MCF 10A (cell line): ENCODE results near the gene ARFGEF3. TPM values are rescaled to one million over a fixed set of nuclear protein-coding genes. Genes with fewer than 3 reads are reported as not detected.

Experiments
- BruUV-seq: library from RNA; stranded (reverse); fragments of 400-500 nt; replicated peaks from 2 replicates; lab custom pipeline; 2021; lab: Mats Ljungman, UMichigan
- CTCF ChIA-PET: fragments of 300-600 bp; sonication (Branson Sonifier 250); formaldehyde crosslinking; extraction: SDS; loops from one replicate; lab custom pipeline; 2021; ENCODE audit warnings: antibody characterized with exemption, inconsistent platforms; lab: Yijun Ruan, JAX
- POLR2A ChIA-PET: fragments of 300-600, 350-650 bp; sonication (Branson Sonifier 250); formaldehyde crosslinking; extraction: SDS; loops from one replicate; lab custom pipeline; 2020; ENCODE audit warnings: antibody characterized with exemption, inconsistent platforms; lab: Yijun Ruan, JAX
- DNase-seq: peaks from one replicate; pipeline ENCODE4 v3.0.0-alpha.2; 2018; ENCODE audit not compliant: unreplicated experiment
- H3K27ac Mint-ChIP-seq: one replicate; pipeline ENCODE4 v1.8.0; 2022; ENCODE audit warnings: mild to moderate bottlenecking, low read depth, mixed read lengths; ENCODE audit not compliant: unreplicated experiment
- H3K27me3 Mint-ChIP-seq: one replicate; pipeline ENCODE4 v1.8.0; 2022; ENCODE audit warnings: mixed read lengths; ENCODE audit not compliant: insufficient read depth, unreplicated experiment
- H3K36me3 Mint-ChIP-seq: one replicate; pipeline ENCODE4 v1.8.0; 2022; ENCODE audit warnings: mild to moderate bottlenecking, moderate library complexity, mixed read lengths; ENCODE audit not compliant: insufficient read depth, unreplicated experiment
- H3K4me1 Mint-ChIP-seq: one replicate; pipeline ENCODE4 v1.8.0; 2022; ENCODE audit warnings: mixed read lengths; ENCODE audit not compliant: insufficient read depth, unreplicated experiment
- H3K4me3 Mint-ChIP-seq: one replicate; pipeline ENCODE4 v1.8.0; 2022; ENCODE audit warnings: mild to moderate bottlenecking, moderate library complexity, mixed read lengths; ENCODE audit not compliant: unreplicated experiment
- H3K9me3 Mint-ChIP-seq: one replicate; pipeline ENCODE4 v1.8.0; 2022; ENCODE audit warnings: mixed read lengths; ENCODE audit not compliant: unreplicated experiment
- intact Hi-C: fragments of 100-400 bp; cut with micrococcal nuclease; formaldehyde crosslinking; loops from 2 replicates; pipeline ENCODE4 v1.14.1; 2022
- total RNA-seq: library from RNA; stranded (reverse); gene quantifications from 2 replicates; pipeline ENCODE4 v1.2.3, GENCODE V29; 2022
- TF ChIP-seq, protein P1 (sequence below): fragments of 200-600 bp; IDR thresholded peaks from one replicate; pipeline ENCODE4 v1.8.0; 2022; ENCODE audit warnings: antibody characterized with exemption, mild to moderate bottlenecking; ENCODE audit not compliant: unreplicated experiment

The ARFGEF3 gene
- total RNA-seq, 1 experiment from 2014 or later = 3.4 TPM

- POLR2A ChIA-PET = interaction anchor here (0.7 to 1.3 kb wide), 2 partner anchors 11 to 602 kb away, joined by 3 read pairs; no protein-coding TSS in a partner anchor
- Mint-ChIP-seq H3K9me3 (no peaks in the 10 kb centered on the region), H3K4me3 (no peak overlapping the region), H3K27me3 (no peaks in the 10 kb centered on the region), H3K4me1 (no peaks in the 10 kb centered on the region), H3K36me3 (no peaks in the 10 kb centered on the region), H3K27ac (no peak overlapping the region)
- intact Hi-C loops = no loop called here
- CTCF ChIA-PET = interaction anchor here (1.2 kb wide), 1 partner anchor 21 kb away, joined by 4 read pairs; no protein-coding TSS in a partner anchor
- TF ChIP-seq, protein P1, sequence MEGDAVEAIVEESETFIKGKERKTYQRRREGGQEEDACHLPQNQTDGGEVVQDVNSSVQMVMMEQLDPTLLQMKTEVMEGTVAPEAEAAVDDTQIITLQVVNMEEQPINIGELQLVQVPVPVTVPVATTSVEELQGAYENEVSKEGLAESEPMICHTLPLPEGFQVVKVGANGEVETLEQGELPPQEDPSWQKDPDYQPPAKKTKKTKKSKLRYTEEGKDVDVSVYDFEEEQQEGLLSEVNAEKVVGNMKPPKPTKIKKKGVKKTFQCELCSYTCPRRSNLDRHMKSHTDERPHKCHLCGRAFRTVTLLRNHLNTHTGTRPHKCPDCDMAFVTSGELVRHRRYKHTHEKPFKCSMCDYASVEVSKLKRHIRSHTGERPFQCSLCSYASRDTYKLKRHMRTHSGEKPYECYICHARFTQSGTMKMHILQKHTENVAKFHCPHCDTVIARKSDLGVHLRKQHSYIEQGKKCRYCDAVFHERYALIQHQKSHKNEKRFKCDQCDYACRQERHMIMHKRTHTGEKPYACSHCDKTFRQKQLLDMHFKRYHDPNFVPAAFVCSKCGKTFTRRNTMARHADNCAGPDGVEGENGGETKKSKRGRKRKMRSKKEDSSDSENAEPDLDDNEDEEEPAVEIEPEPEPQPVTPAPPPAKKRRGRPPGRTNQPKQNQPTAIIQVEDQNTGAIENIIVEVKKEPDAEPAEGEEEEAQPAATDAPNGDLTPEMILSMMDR = no peak
- no peak for DNase-seq
- no TSS peak for BruUV-seq
Observed at GRCh38 chr6:138374230-138374629, 212.5 kb downstream of the ARFGEF3 start.

GRCh38 chr6:138374815-138375214 is 213.1 kb downstream of the ARFGEF3 start:
- Mint-ChIP-seq H3K27me3 (no peaks in the 10 kb centered on the region), H3K36me3 (no peaks in the 10 kb centered on the region), H3K4me1 (no peaks in the 10 kb centered on the region), H3K9me3 (no peaks in the 10 kb centered on the region), H3K4me3 (no peak overlapping the region), H3K27ac (no peak overlapping the region)
- BruUV-seq = no TSS peak
- no peak for DNase-seq
- ChIA-PET CTCF (no interaction called here), POLR2A (interaction anchor here (0.7 to 1.3 kb wide), 2 partner anchors 12 to 603 kb away, joined by 3 read pairs; no protein-coding TSS in a partner anchor)
- TF ChIP-seq, protein P1 = no peak
- intact Hi-C loops = no loop called here

GRCh38 chr6:138377042-138377441 is 215.3 kb downstream of the ARFGEF3 start:
- CTCF ChIA-PET = interaction anchor here (0.7 kb wide), 2 partner anchors 66 to 288 kb away, joined by 3 to 6 read pairs; no protein-coding TSS in a partner anchor
- no TSS peak for BruUV-seq
- Mint-ChIP-seq H3K4me1 (no peaks in the 10 kb centered on the region), H3K27ac (no peak overlapping the region), H3K36me3 (no peaks in the 10 kb centered on the region), H3K4me3 (no peak overlapping the region), H3K9me3 (no peaks in the 10 kb centered on the region), H3K27me3 (no peaks in the 10 kb centered on the region)
- DNase-seq = no peak
- POLR2A ChIA-PET = interaction anchor here (0.6 kb wide), 1 partner anchor 70 kb away, joined by 3 read pairs; no protein-coding TSS in a partner anchor
- intact Hi-C loops = no loop called here
- TF ChIP-seq, protein P1 = no peak

DNA sequence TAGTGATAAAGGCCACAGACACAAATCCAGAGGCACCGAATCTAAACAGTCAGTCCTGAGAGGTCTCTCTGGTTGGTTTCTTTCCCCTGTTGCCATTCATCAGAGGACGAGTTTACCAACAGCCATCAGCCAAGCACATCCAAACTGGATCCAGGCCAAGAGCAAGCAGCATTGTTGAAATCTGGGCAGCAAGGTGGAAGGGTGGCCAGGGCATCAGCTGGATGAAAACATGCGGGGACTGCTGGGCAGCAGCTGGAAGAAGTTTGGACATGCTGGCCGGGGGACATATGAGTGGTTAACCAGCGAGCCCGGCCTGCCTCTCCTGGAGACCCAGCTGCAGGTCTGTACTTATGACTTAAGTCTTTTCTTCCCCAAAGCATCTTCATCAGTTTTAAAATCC is 216.1 kb downstream of the ARFGEF3 start, which contains the start of gene SMIM28:
SMIM28 (plus strand) TSS at position 62 of the 400 bp plus-strand sequence; CDS start at position 230, 168 bp downstream.
- no peaks in the 10 kb centered on the region for H3K36me3 Mint-ChIP-seq
- no peak within 1 kb of the TSS for H3K4me3 Mint-ChIP-seq
- H3K4me1 Mint-ChIP-seq = no peaks in the 10 kb centered on the region
- no peaks in the 10 kb centered on the region for H3K27me3 Mint-ChIP-seq
- ChIA-PET POLR2A (no interaction called here), CTCF (no interaction called here)
- no peak within 1 kb of the TSS for H3K27ac Mint-ChIP-seq
- intact Hi-C loops = no loop called here
- TF ChIP-seq, protein P1 = no peak
- BruUV-seq = no TSS peak
- DNase-seq = no peak
- no peaks in the 10 kb centered on the region for H3K9me3 Mint-ChIP-seq
